HG03064 (cell line): Measurements from ENCODE around the gene RABGAP1.

Source experiments
- ATAC-seq: cut with Tn5 transposase; IDR thresholded peaks from one replicate; pipeline ENCODE4 v1.9.1; 2021; ENCODE audit warnings: low read depth; ENCODE audit not compliant: unreplicated experiment

RABGAP1 gene

DNA sequence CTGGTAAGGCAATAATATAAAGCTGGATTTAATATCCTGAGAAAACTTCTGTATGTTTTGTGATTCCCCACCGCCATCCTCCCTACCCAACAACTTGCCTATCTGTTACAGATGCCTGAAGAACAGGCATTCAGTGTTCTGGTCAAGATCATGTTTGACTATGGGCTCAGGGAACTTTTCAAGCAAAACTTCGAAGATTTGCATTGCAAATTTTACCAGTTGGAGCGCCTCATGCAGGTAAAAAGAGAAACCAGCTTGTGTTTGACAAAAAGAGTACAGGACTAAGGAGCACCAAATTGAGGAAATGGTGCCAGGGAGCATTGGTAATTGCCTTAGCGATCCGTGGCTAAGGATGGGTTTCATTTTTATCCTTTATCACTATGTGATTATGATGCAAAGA, 132.6 kb downstream of the RABGAP1 start:
- no peak for ATAC-seq

DNA sequence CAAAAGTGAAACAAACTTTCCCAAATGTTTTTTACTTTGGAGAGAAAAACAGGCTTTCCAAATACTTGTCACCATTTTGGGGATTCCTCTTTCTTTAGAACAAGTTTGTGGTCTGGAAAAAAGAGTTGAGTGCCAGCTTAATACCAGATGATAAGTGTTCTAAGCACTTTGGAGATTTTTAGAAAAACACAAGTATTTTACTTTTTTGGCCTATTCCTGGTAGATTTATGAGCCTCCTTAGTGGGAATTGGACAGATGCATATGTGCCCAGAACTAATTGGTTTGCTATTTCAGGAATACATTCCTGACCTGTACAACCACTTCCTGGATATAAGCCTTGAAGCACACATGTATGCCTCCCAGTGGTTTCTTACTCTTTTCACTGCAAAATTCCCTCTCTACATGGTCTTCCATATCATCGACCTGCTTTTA, 133.2 kb downstream of the RABGAP1 start:
- no peak for ATAC-seq

DNA sequence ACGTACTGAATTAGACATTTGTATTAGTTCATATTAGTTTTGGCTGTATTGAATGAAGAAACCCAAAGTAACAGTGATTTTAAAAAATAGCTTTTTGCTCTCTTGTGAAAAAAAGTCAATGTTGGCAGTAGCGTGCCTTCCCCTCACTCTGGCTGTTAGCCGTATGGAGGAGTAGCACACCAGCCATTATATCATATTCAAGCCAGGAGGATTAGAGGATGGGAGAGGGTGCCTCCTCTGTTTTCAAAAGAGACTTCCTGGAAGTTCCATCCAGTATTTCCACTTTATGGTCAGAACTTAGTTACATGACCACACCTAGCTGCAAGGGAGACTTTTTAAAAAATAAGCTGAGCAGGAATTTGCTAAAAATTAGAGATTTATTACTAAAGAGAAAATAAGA, 133.8 kb downstream of the RABGAP1 start:
- ATAC-seq, result no peak

DNA sequence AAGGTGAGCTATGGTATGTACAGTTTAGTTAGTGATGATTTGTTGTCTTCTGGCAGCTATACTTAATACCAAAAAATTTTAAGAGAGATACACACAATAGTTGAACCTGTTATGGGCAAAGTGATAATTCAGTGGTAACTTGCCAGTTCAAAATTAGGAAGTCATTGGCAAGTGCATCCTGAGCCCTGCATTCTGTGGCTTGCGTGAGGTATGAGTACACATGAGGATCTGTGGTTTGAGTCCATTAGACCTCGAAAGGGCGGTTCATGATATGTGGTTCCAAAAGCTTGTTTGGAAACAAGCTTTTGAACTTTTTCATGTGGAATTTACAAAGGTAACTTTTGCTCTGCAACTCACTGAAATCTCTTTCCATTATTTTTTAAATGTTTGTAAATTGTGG, 139.6 kb downstream of the RABGAP1 start:
- no peak for ATAC-seq

DNA sequence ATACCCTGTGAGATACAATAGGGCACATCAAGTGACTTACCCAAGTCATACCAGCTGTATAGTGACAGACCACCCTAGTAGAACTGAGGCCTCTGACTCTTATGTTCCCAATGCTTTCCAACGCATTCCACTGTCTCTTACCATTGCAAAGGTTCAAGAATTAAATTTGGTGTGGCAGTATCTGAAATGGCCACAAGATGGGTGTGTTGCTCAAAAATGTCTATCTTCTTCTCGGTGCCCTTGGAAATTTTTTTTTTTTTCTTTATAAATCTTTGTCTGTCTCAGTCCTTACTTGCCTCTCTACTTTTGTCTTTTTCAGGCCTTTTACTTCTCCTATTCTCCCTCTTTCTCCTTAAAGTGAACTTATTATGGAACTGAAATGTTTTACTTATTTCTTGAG, 141.0 kb downstream of the RABGAP1 start:
- no peak for ATAC-seq

DNA sequence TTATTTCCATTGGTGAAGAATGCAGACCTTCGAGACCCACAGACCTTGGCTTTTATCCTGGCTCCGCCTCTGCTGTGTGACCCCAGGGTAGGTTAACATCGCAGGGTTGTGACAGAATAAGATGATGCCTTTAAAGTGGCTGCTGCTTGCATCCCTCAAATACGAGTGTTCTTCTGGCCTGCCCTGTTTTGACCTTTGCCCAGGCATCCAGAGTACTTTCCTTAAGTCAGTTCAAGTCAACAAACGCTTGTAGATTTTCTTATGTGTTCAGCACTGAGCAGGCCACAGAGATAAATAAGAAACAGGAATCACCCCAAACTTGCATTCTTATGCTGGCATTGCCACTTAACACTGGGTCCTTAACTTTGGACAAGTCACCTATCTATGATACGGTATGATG, 142.9 kb downstream of the RABGAP1 start:
- ATAC-seq, result no peak

DNA sequence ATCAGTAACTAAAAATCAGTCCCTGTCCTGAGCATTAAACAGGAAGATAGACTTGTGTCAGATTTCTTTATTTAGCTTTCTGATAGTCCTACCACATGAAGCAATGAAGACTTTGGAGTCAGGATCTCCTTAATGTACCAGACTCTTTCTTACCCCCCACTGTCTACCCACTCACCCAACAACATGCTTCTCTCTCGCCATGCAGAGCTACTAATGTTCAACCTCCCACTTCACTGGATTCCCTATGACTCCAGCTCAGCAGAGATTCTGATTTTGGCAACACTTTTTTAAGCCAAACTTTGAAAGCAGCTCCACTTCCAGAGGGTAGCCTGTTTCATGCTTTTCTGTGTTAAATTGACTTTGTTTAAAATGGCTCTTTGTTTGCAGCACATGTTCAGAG, 143.4 kb downstream of the RABGAP1 start:
- no peak for ATAC-seq

DNA sequence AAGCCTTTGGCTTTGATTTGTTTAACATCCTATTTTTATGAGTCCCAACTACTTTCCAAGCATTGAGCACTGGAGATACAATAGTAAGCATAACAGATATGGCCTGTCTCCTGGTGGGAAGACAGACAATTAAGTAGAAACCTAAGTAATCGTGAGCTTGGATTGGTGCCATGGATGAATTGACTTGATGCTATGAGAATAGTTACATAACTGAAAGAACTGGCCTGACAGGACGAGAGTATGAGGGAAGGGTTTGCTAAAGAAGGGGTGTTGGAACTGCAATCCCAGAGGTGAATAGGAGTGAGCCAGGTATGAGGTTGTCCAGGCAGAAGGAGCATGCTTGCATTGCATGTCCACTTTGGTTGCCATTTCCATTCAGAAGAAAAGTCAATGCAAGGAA, 145.1 kb downstream of the RABGAP1 start:
- ATAC-seq, result no peak

DNA sequence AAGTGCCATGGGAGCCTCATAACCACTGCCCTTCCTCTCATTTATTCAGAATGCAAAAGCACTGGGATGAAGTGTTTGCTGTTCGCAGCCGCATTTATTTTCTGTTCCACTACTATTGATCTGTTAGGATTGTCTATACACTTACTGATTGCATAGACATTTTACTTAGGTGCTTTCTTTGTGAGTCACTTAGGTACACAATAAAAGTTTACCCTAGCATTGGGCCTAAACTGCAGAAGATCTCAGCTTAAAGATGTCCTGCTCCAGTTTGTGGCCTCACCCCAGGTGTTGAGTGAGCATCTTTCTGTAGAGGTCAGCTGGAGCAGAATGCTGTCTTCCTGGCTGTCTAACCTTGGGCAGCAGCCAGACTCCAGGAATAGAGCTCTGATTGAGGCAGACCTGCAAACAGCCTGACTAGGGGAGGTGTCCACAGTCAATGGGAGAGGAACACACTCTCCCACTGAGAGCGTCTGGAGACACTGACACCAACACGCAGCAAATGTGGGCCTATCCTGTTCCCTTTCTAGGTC, 146.6 kb downstream of the RABGAP1 start:
- no peak for ATAC-seq

DNA sequence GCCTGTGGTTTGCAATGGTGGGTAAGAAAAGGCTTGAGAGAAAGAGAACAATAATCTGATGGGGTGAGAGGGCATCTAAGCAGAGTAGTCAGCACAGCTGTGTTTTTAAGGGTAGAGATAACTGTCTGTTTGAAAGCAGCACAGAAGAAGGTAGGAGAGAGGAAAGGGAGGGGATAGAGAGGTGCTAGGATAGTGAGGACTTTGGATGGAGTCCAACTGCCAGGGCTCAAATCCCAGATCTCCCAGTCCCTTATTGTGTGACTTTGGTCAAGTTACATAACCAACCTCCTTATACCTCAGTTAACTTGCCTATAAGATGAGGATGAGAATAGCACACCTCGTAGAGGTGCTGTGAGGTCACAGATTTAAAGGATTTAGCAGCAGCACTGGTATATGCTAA, 148.2 kb downstream of the RABGAP1 start:
- ATAC-seq, result no peak

DNA sequence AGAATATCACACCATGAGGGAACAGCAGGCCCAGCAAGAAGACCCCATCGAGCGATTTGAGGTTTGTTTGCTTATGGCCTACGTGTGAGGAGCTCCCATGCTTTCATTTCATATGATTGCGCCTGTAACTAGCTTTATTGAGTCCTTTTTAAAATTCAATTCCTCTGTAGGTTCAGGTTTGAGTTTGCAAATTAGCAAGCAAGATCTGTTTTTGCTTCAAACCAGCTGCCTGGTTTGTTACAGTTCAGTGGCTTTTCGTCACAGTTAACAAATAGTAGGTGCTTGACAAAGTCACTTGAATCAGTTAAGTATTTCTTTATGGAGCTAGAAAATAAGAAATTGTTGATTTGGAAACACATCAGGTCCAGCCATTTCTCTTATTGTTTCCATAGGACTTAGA, 149.0 kb downstream of the RABGAP1 start:
- no peak for ATAC-seq

DNA sequence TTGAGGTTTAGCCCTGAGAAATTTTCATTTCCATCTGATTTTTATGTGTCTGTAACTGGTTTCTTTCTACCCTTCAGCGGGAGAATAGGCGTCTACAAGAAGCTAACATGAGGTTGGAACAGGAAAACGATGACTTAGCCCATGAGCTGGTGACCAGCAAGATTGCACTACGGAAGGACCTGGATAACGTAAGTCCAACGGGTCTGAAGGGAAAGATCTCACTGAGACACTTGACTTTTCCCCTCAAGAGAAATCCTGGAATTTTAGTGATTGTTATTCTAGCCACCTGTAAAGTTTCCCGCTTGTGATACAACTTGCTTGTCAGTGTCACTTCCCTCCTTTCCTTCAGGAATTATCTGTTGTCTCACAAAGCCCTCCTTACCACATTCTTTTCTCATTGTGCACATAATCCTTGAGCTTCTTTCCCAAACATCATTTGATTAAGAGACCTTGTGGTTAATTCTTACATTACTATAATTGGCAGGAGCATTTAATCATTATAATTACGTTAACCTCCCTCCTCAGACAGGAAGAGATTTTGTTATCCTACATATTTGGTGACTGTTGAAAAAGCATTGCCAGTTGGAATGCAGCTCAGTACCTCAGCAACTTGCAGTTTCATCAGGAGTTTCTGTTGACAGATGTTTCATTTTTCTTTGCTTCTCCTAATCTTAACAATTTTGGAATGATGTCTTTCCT, 149.5 kb downstream of the RABGAP1 start:
- ATAC-seq, result no peak

DNA sequence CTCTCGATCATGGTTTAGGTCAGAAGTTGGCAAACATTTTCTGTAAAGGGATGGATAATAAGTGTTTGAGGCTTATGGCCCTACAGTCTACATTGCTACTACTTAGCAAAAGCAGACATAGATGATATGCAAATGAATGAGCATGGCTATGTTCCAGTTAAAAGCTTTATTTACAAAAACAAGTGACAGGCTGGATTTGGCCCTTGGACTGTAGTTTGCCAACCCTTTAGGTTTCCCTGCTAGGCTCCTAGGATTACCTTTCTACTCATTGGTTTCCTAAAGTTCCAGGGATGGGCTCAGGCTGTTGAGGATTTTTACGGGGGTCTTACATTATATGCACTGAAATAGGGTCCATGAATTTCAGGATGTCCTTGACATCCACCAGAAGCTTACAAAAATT, 150.1 kb downstream of the RABGAP1 start:
- ATAC-seq, result no peak

DNA sequence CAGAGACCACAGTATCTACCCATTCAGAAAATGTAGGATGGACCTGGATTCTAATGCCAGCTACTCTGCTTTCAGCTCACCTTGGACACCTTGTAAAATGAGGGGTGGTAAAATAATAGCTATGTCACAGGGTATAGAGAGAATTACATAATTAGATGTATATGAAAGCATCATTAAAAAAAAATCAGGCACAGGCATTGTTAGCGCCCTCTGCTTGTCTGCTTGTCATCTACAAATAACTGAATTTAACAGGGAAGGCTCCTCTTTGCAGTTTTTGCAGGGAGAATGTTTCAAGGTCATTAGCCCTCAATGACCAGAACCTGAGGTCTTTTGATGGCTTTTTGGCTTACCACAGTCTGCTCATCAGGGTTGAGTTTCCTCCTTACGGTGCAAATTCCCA, 150.6 kb downstream of the RABGAP1 start:
- no peak for ATAC-seq

DNA sequence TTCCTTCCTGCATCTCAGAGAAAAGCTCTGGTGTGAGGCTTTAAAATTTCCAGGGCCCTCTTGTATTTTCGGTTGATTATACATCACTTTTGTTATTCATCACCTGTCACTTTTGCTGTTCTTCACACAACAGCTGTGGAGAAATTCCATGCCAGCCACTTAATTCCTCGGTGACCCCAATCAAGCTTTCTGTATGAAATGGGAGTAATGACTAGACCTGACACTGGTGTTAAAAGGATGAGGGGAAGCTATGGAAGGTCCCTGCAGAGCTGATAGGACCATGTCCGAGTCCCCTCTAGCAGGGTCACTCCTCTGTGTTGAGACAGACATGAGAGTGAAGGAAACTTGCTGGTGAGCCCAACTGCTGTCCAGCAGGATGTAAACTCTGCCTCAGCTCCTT, 152.3 kb downstream of the RABGAP1 start:
- ATAC-seq, result no peak

DNA sequence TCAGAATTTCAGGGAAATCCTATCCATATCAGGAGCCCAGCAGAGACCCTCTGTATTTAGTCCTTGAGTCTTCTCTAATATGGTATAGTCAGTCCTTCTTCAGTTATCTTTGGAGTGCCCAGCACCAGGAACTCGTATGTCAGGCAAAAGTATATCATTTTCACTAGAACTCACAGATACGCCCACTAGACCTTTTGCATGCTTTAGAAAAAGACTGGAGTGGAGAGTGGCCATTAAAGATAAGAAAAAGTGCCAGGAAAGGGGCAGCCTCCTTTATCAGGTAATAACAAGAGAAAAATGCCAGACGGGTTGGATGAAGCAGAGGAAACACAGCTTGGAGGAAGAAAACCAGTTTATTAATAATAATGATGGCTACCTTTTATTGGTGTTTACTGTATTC, 156.2 kb downstream of the RABGAP1 start:
- no peak for ATAC-seq

DNA sequence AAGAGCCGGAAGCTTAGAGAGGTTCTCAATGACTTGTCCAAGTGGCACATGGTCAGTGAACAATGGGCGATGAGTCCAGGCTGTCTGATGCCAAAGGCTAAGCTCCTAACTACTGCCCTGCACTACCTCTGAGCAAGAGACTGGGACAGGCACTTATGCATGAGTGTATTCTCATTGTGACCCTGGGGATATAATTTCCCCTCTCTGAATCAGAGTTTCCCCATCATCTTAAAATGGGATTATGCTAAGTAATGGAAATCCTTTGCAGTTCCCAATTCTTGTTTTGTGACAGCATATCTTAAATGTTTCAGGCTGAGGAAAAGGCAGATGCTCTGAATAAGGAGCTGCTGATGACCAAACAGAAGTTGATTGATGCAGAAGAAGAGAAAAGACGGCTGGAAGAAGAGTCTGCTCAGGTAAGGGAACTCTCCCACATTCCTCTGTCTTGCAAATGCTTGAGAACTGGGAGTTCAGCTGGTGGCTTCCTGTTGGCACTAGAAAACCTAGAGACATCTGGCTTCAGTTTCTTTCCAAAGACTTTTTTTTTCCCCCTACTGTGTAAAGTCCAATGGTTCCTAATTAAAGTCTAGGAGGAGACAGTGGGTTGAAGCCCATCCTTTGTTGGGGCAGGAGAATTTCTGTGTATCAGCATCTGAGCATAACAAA, 156.7 kb downstream of the RABGAP1 start:
- no peak for ATAC-seq

DNA sequence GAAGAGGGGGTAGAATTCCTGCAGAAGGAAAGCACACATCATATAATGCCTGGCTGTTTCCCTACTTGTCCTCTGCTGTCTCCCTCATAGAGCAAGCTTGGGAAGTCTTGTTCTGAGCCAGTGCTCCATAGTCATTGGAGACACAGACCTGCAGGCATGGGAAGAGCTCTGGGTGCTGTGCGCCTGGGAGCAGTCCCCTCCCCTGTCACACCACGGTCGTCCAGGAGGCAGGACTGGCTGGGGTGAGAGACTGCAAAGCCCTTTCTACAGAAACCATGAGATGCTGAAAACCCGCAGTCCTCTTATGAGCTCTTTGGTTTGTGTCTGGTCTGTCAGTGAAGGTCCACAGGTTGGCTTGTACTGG, 157.3 kb downstream of the RABGAP1 start:
- no peak for ATAC-seq

DNA sequence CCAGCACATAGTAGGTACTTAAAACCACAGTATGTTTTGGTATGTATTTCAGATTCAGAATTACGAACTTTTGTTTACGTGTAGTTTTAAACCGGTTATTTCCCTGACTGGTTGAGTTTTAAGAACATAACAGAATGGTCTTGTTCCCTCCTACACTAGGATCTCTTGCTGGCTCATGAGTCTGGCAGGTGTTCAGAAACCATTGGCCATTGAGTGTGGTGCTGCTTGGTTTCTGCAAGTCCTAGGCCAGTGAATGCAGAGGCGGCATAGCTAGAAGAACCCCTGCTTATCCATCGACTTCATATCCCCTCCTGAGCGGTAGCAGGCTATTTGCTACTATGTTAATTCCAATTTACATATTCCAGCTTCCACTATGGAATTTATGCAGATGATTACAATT, 158.2 kb downstream of the RABGAP1 start:
- ATAC-seq, result no peak

DNA sequence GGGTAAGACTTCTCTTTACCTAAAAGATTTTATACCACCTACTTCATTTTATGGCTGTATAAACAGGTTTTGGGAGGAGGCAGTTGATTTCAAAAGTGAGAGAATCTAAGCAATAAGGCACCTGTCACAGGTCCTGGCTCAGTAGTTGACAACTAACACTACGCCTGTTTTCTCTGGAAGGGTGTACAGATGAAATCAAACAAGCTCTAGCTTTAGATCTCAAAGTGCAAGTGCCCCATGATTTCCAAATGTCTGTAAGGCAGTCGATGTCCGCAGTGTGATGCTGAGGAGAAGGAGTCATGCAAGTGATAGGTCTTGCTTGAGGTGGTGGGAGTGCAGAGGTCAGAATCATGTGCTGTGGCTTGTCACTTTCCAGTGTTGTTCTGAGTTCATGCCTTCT, 158.7 kb downstream of the RABGAP1 start:
- ATAC-seq, result no peak

DNA sequence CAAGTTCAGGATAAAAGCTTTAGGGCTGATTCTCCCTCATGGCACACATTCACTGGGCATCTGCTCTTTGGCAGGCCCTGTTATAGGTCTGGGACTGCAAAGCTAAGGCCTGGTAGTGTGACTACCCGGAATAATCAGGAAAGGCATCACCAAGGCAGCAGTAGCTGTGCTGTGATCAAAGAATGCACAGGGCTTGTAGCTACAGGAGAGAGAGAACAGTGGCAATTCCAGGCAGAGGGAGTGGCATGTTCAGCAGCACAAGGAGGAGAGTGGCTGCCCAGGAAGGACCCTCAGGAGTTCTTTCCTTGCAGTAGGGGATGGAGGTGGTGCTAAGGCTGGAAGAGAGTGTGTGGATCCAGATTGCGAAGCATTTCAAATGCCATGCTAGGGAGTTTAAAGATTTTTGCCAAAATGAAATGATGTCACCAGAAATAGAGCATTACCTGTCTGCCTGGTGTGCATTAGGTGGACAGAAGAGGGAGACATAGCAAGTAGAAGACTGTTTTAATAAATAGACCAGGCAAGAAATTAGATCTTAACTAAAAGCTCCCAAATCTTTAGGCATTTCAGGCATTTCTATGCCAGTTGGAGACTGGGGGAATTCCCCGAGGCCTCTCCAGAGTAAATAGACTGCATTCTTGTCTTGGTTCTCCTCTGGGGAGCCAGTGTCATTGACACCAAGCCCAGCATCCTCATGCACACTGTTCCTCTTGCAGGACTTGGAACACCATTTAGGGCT, 161.7 kb downstream of the RABGAP1 start:
- no peak for ATAC-seq

DNA sequence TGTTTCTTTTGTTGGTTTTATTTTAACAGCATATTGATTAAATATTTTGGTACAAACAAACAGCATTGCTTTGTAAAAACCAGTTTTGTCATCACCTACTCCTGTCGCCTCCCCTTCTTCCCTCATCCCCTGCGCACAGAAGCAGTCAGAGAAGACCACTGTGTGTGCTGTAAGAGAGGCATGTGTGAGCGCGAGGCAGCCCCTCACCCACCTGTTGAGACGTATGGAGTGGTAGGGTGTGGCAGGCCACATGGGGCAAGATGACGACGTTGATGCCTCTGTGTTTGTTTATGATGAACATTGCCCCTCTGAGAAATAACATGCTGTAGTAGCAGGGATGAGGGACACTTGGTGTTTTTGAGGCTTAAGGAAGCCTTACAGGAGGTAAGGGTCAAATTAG, 164.0 kb downstream of the RABGAP1 start:
- no peak for ATAC-seq
